ENCODE measurements around the gene ALOX15B. TPM values are rescaled to one million over a fixed set of nuclear protein-coding genes. Genes with fewer than 3 reads are reported as not detected.
"Not testable (repeated sequence)": the region's sequence is repeated elsewhere in the genome, so short reads cannot be mapped to it uniquely, and the experiment has no call there.

ALOX15B gene
- total and polyA plus RNA-seq, 4 donors, result 0.16 to 1.0 (median 0.56) TPM

DNA sequence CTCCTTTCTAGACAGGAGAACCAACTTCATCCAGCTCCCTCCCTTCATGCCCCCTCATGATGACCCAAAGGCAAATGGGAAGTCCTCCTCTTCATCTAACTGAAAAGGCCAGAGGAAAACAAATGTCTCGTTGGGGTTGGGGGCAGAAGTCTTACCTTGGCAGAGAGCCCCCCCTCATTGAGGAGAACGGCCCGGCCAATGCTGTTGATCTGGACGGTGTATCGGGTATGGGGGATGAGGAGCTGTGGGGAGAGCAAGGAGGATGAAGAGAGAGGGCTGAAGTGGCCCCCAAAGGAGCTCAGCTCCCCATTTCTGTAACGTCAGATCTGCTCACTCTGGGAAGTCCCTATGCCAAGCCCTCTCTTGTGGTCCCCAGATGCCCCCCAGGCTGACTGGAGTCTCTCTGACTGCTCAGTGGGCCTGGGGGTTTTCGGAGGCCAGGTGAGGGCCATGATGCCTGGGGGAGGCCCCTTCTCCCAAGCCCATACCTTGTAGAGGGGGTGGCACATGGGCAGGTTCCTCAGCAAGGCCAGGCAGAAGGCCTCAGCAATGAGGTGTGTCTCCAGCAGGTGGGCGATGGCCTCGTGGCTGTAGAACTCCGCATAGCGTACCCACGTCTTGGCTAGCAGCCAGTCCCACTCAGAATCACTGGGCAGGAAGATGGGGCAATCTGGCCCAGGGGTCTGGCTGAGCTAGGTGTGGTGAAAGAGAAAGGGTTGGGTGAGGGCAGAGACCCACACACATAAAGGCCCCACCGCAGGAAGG lies 37.8 kb downstream of the ALOX15B start:
- DNase-seq (ENCODE audit: low spot score), result no peak
- H3K27ac ChIP-seq (ENCODE audit: low read depth in 1 of 2, low read length in 2 of 2), result no peak overlapping the region
- TF ChIP-seq JUND (IDR thresholded peaks at IDR 0.05), result no peak
- TF ChIP-seq HNF4G (IDR thresholded peaks at IDR 0.05), result no peak
- TF ChIP-seq, protein P1, sequence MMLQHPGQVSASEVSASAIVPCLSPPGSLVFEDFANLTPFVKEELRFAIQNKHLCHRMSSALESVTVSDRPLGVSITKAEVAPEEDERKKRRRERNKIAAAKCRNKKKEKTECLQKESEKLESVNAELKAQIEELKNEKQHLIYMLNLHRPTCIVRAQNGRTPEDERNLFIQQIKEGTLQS (IDR thresholded peaks at IDR 0.05), result no peak
- TF ChIP-seq, protein P2, sequence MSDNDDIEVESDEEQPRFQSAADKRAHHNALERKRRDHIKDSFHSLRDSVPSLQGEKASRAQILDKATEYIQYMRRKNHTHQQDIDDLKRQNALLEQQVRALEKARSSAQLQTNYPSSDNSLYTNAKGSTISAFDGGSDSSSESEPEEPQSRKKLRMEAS (IDR thresholded peaks at IDR 0.05), result no peak
- no peak for TF ChIP-seq NR2F2 (IDR thresholded peaks at IDR 0.05)
- no peak for TF ChIP-seq FOXA2 (IDR thresholded peaks at IDR 0.05)
- TF ChIP-seq RXRA (IDR thresholded peaks at IDR 0.05), result no peak
- TF ChIP-seq GABPA (IDR thresholded peaks at IDR 0.05 in 1 of 2, conservative IDR thresholded peaks at IDR 0.05 in 1 of 2), result no peak
- no peak for TF ChIP-seq RAD21 (IDR thresholded peaks at IDR 0.05)
- TF ChIP-seq FOXA1 (IDR thresholded peaks at IDR 0.05), result no peak
- TF ChIP-seq YY1 (IDR thresholded peaks at IDR 0.05), result no peak
- TF ChIP-seq, protein P3, sequence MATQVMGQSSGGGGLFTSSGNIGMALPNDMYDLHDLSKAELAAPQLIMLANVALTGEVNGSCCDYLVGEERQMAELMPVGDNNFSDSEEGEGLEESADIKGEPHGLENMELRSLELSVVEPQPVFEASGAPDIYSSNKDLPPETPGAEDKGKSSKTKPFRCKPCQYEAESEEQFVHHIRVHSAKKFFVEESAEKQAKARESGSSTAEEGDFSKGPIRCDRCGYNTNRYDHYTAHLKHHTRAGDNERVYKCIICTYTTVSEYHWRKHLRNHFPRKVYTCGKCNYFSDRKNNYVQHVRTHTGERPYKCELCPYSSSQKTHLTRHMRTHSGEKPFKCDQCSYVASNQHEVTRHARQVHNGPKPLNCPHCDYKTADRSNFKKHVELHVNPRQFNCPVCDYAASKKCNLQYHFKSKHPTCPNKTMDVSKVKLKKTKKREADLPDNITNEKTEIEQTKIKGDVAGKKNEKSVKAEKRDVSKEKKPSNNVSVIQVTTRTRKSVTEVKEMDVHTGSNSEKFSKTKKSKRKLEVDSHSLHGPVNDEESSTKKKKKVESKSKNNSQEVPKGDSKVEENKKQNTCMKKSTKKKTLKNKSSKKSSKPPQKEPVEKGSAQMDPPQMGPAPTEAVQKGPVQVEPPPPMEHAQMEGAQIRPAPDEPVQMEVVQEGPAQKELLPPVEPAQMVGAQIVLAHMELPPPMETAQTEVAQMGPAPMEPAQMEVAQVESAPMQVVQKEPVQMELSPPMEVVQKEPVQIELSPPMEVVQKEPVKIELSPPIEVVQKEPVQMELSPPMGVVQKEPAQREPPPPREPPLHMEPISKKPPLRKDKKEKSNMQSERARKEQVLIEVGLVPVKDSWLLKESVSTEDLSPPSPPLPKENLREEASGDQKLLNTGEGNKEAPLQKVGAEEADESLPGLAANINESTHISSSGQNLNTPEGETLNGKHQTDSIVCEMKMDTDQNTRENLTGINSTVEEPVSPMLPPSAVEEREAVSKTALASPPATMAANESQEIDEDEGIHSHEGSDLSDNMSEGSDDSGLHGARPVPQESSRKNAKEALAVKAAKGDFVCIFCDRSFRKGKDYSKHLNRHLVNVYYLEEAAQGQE (IDR thresholded peaks at IDR 0.05), result no peak
- no peak for TF ChIP-seq TAF1 (conservative IDR thresholded peaks at IDR 0.05)
- no peak for TF ChIP-seq SP1 (IDR thresholded peaks at IDR 0.05)
- TF ChIP-seq, protein P4, sequence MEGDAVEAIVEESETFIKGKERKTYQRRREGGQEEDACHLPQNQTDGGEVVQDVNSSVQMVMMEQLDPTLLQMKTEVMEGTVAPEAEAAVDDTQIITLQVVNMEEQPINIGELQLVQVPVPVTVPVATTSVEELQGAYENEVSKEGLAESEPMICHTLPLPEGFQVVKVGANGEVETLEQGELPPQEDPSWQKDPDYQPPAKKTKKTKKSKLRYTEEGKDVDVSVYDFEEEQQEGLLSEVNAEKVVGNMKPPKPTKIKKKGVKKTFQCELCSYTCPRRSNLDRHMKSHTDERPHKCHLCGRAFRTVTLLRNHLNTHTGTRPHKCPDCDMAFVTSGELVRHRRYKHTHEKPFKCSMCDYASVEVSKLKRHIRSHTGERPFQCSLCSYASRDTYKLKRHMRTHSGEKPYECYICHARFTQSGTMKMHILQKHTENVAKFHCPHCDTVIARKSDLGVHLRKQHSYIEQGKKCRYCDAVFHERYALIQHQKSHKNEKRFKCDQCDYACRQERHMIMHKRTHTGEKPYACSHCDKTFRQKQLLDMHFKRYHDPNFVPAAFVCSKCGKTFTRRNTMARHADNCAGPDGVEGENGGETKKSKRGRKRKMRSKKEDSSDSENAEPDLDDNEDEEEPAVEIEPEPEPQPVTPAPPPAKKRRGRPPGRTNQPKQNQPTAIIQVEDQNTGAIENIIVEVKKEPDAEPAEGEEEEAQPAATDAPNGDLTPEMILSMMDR (IDR thresholded peaks at IDR 0.05; ENCODE audit: low read depth, low read length, missing input control), result no peak
- 85% methylated on average over 13 of the region's 13 CpGs for WGBS
- H3K27me3 ChIP-seq (ENCODE audit: control insufficient read depth in 4 of 4, insufficient read depth in 4 of 4, low read length in 3 of 4), result peaks cover 4 to 30% (median 18%) of the 10 kb centered on the region in 4 donors
- H3K36me3 ChIP-seq (ENCODE audit: control insufficient read depth in 4 of 4, insufficient read depth in 3 of 4, low read depth in 1 of 4, low read length in 3 of 4), result no peaks in the 10 kb centered on the region
- H3K4me3 ChIP-seq (ENCODE audit: low read depth in 1 of 3, low read length in 3 of 3), result no peak overlapping the region
- no peaks in the 10 kb centered on the region for H3K9me3 ChIP-seq (ENCODE audit: control insufficient read depth in 4 of 4, low read length in 3 of 4)
- H3K9ac ChIP-seq (ENCODE audit: low read depth in 1 of 2, low read length in 2 of 2), result no peak overlapping the region
- peaks cover 9 to 27% (median 13%) of the 10 kb centered on the region in 4 donors for H3K4me1 ChIP-seq (ENCODE audit: control insufficient read depth in 4 of 4, insufficient read depth in 4 of 4, low read length in 3 of 4)

DNA sequence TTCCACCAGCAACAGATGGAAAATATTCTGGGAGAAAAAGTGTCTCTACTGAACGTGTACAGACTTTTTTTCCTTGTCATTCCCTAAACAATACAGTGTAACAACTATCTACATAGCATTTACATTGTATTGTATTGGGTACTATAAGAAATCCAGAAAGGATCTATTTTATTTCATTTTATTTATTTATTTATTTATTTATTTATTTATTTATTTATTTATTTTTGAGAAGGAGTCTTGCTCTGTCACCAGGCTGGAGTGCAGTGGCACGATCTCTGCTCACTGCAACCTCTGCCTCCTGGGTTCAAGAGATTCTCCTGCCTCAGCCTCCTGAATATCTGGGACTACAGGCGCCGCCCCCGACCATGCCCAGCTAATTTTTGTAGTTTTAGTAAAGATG lies 39.1 kb downstream of the ALOX15B start:
- not testable (repeated sequence) for H3K36me3 ChIP-seq (ENCODE audit: control insufficient read depth in 4 of 4, insufficient read depth in 3 of 4, low read depth in 1 of 4, low read length in 3 of 4); DNase-seq (ENCODE audit: low spot score); H3K9me3 ChIP-seq (ENCODE audit: control insufficient read depth in 4 of 4, low read length in 3 of 4); H3K9ac ChIP-seq (ENCODE audit: low read depth in 1 of 2, low read length in 2 of 2); H3K27ac ChIP-seq (ENCODE audit: low read depth in 1 of 2, low read length in 2 of 2); H3K4me3 ChIP-seq (ENCODE audit: low read depth in 1 of 3, low read length in 3 of 3)
- Histone ChIP-seq H3K4me1 (ENCODE audit: control insufficient read depth in 4 of 4, insufficient read depth in 4 of 4, low read length in 3 of 4) (peaks cover 7 to 19% (median 11%) of the 10 kb centered on the region in 4 donors), H3K27me3 (ENCODE audit: control insufficient read depth in 4 of 4, insufficient read depth in 4 of 4, low read length in 3 of 4) (peaks cover 4 to 28% (median 12%) of the 10 kb centered on the region in 4 donors)
- 82% methylated on average over 5 of the region's 5 CpGs for WGBS

All from liver (tissue), 9 donors.